CD4-positive, CD25-positive, alpha-beta regulatory T cell (primary cell): ENCODE measurements around the gene SEMA4D. TPM values are rescaled to one million over a fixed set of nuclear protein-coding genes. Genes with fewer than 3 reads are reported as not detected.

ENCODE experiments used
- ATAC-seq, 2 donors: fragments of 150-1000 bp; cut with Tn5 transposase; one replicate each; pipeline ENCODE4 v1.10.0; 2021; ENCODE audit warnings: low read depth in 2 of 2, moderate number of reproducible peaks in 2 of 2, moderate library complexity in 1 of 2
- DNase-seq, 3 donors: peaks; one replicate each; pipeline versions ENCODE4 v3.0.0 to v3.0.0-alpha.2; 2012 to 2022; ENCODE audit warnings: mixed read lengths in 1 of 3
- H3K27ac ChIP-seq: one replicate; pipeline ENCODE4 v1.7.0; 2013; ENCODE audit warnings: mild to moderate bottlenecking, low read length; ENCODE audit not compliant: insufficient read depth, poor library complexity, severe bottlenecking
- H3K27me3 ChIP-seq: one replicate; pipeline ENCODE4 v1.7.0; 2013; ENCODE audit warnings: low read length; ENCODE audit not compliant: control insufficient read depth, insufficient read depth
- H3K36me3 ChIP-seq: one replicate; pipeline ENCODE4 v1.7.0; 2013; ENCODE audit warnings: mild to moderate bottlenecking, low read length, moderate library complexity; ENCODE audit not compliant: control insufficient read depth, insufficient read depth
- H3K4me1 ChIP-seq: 2 replicates; pipeline ENCODE4 v1.7.0; 2013; ENCODE audit warnings: mild to moderate bottlenecking, low read length; ENCODE audit not compliant: insufficient read depth, control insufficient read depth, poor library complexity, severe bottlenecking
- H3K4me3 ChIP-seq: one replicate; pipeline ENCODE4 v1.7.0; 2013; ENCODE audit warnings: low read depth, mild to moderate bottlenecking, low read length, moderate library complexity
- H3K9me3 ChIP-seq, 2 experiments: 1 replicate in 1 of 2; 2 replicates in 1 of 2; pipeline ENCODE4 v1.7.0; 2013; ENCODE audit warnings: low read length in 2 of 2, mild to moderate bottlenecking in 1 of 2, moderate library complexity in 1 of 2; ENCODE audit not compliant: control insufficient read depth in 2 of 2
- H3K27ac Mint-ChIP-seq, 3 donors: one replicate each; pipeline ENCODE4 v1.8.0; 2020 to 2022; ENCODE audit warnings: mild to moderate bottlenecking in 3 of 3, mixed read lengths in 3 of 3, moderate library complexity in 2 of 3
- H3K27me3 Mint-ChIP-seq: one replicate; pipeline ENCODE4 v1.8.0; 2022; ENCODE audit warnings: mild to moderate bottlenecking, mixed read lengths
- H3K36me3 Mint-ChIP-seq: one replicate; pipeline ENCODE4 v1.8.0; 2020; ENCODE audit warnings: mixed read lengths
- H3K4me1 Mint-ChIP-seq, 4 donors: one replicate each; pipeline ENCODE4 v1.8.0; 2020 to 2022; ENCODE audit warnings: mixed read lengths in 4 of 4, mild to moderate bottlenecking in 1 of 4
- H3K4me3 Mint-ChIP-seq, 4 donors: one replicate each; pipeline ENCODE4 v1.8.0; 2020 to 2022; ENCODE audit warnings: mild to moderate bottlenecking in 4 of 4, mixed read lengths in 4 of 4, moderate library complexity in 3 of 4
- H3K9me3 Mint-ChIP-seq, 7 donors: one replicate each; pipeline ENCODE4 v1.8.0; 2020 to 2022; ENCODE audit warnings: mixed read lengths in 7 of 7, mild to moderate bottlenecking in 3 of 7, moderate library complexity in 2 of 7
- polyA plus RNA-seq, 4 donors: library from polyadenylated mRNA; unstranded; fragments of 300-500 nt; fragmentation: Illumina TruSeq; gene quantifications; one replicate each; pipeline ENCODE4 v1.2.3, GENCODE V29; 2021
- total RNA-seq: library from RNA; stranded (reverse); gene quantifications from one replicate; pipeline ENCODE4 v1.2.3, GENCODE V29; 2022

SEMA4D gene
- total and polyA plus RNA-seq, 5 donors from 2014 or later = 67.5 to 480 (median 90.5) TPM

DNA sequence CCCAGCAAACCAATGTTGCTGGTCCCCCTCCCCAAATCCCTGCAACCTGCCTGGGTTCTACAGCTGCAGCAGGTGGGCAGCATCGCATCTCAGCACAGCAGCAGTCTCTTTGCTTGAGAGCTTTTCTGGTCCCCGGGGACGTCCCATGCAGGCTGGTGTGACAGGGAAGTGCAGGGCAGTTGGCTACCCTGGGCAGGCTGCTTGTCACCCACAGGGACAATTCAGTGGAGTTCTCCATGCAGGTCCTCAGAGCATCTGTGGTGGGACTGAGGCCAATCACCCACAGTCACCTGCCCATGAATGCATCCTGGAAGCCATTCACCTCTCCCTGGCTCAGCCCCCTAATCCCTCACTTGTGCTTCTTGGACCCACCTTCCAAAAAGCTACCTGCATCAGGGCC lies 43.9 kb upstream of the SEMA4D start:
- ATAC-seq = no peak
- Mint-ChIP-seq H3K9me3 (peaks cover 0 to 14% (median 2%) of the 10 kb centered on the region in 7 donors), H3K27me3 (no peaks in the 10 kb centered on the region), H3K4me3 (peak overlapping the region in 1 of 4 donors; percentile 43), H3K36me3 (peaks cover 6% of the 10 kb centered on the region), H3K27ac (peak overlapping the region in 1 of 3 donors; percentile 79), H3K4me1 (peaks cover 5 to 72% (median 21%) of the 10 kb centered on the region in 4 donors)
- H3K4me3 ChIP-seq = no peak overlapping the region
- no peak for DNase-seq
- peaks cover 39% of the 10 kb centered on the region for H3K4me1 ChIP-seq
- H3K36me3 ChIP-seq = no peaks in the 10 kb centered on the region
- H3K27ac ChIP-seq = no peak overlapping the region
- no peaks in the 10 kb centered on the region for H3K27me3 ChIP-seq
- peaks cover 3 to 13% of the 10 kb centered on the region in 2 experiments for H3K9me3 ChIP-seq

DNA sequence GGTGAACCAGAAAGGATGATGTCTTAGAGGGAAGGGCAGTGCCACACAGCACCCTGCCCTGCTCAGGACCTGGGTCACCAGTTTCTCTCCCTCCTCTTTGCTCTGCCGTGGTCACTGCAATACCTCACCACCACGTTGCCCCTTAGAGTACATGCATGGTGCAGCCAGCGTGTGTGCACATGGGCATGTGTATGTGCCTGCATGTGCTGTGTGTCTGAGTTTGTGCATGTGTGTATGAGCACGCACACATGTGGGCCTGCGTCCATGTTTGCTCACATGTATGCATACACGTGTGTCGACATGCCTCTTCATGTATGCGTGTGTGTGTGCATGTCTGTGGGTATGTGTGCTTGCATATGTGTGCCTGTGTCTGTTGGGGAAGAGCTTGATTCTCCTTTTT lies 41.5 kb upstream of the SEMA4D start:
- no peak for ATAC-seq
- no peak overlapping the region for H3K27ac ChIP-seq
- H3K27me3 Mint-ChIP-seq = peaks cover 2% of the 10 kb centered on the region
- DNase-seq = no peak
- no peaks in the 10 kb centered on the region for H3K9me3 ChIP-seq
- no peaks in the 10 kb centered on the region for H3K36me3 Mint-ChIP-seq
- H3K27ac Mint-ChIP-seq = peak overlapping the region; percentile 83 to 95 (median 88)
- no peaks in the 10 kb centered on the region for H3K36me3 ChIP-seq
- H3K4me1 Mint-ChIP-seq = peaks cover 27 to 92% (median 35%) of the 10 kb centered on the region in 4 donors
- H3K9me3 Mint-ChIP-seq = no peaks in the 10 kb centered on the region
- peak overlapping the region in 3 of 4 donors; percentile 19 to 74 (median 39) for H3K4me3 Mint-ChIP-seq
- H3K4me1 ChIP-seq = peaks cover 60% of the 10 kb centered on the region
- no peaks in the 10 kb centered on the region for H3K27me3 ChIP-seq
- H3K4me3 ChIP-seq = peak overlapping the region; percentile 5

DNA sequence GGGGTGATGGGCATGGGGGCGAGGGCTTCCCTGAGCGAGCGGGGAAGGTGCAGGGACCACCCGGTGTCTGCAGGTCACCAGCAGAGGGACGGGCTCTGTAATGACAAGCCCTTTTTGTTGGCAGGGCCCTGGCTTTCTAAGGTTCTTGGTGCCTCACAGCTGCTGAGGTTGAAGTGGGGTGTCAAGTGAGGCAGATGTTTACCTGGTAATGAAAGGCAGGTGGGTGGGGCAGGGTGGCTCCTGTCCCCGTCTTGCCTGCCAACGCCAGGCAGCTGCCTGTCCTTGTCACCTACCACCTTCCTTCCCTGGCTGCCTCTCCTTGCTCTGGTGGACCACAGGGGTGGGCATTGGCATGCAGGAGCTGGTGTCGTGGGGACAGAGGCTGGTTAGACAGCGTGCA lies 41.0 kb upstream of the SEMA4D start:
- Mint-ChIP-seq H3K4me3 (peak overlapping the region; percentile 13 to 74 (median 56)), H3K9me3 (no peaks in the 10 kb centered on the region), H3K27me3 (peaks cover 5% of the 10 kb centered on the region), H3K27ac (peak overlapping the region; percentile 83 to 95 (median 88)), H3K36me3 (no peaks in the 10 kb centered on the region), H3K4me1 (peaks cover 28 to 93% (median 36%) of the 10 kb centered on the region in 4 donors)
- peak; percentile 36 to 45 for ATAC-seq
- Histone ChIP-seq H3K4me3 (peak overlapping the region; percentile 5), H3K9me3 (no peaks in the 10 kb centered on the region), H3K4me1 (peaks cover 65% of the 10 kb centered on the region), H3K27me3 (no peaks in the 10 kb centered on the region), H3K27ac (no peak overlapping the region), H3K36me3 (no peaks in the 10 kb centered on the region)
- DNase-seq = peak in 2 of 3 donors; percentile 38 to 76

DNA sequence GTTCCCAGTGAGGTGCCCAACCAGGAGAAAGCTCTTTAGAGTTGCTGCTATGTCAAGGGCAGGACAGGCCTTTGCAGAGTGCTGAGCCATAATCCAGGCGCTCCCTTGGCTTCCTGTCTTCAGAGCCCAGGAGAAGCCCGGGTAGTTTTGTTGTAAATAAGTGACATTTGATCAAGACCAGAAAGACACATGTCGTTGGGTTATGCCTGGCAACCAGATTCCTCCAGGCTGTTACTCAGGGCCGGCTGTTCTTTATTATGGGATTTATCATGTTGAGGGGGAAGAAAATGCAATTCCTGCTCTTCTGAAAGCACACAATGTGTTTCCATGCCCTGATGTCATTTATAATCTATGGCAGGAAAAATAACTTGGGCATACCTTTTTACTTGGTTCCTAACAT lies 39.3 kb upstream of the SEMA4D start:
- peak overlapping the region; percentile 36 to 77 (median 72) for H3K4me3 Mint-ChIP-seq
- Histone ChIP-seq H3K36me3 (no peaks in the 10 kb centered on the region), H3K27ac (peak overlapping the region; percentile 75), H3K27me3 (no peaks in the 10 kb centered on the region), H3K9me3 (no peaks in the 10 kb centered on the region), H3K4me3 (peak overlapping the region; percentile 77), H3K4me1 (peaks cover 66% of the 10 kb centered on the region)
- H3K4me1 Mint-ChIP-seq = peaks cover 29 to 95% (median 46%) of the 10 kb centered on the region in 4 donors
- ATAC-seq = no peak
- H3K27ac Mint-ChIP-seq = peak overlapping the region; percentile 83 to 98 (median 92)
- no peak for DNase-seq
- no peaks in the 10 kb centered on the region for H3K9me3 Mint-ChIP-seq
- no peaks in the 10 kb centered on the region for H3K36me3 Mint-ChIP-seq
- peaks cover 5% of the 10 kb centered on the region for H3K27me3 Mint-ChIP-seq

DNA sequence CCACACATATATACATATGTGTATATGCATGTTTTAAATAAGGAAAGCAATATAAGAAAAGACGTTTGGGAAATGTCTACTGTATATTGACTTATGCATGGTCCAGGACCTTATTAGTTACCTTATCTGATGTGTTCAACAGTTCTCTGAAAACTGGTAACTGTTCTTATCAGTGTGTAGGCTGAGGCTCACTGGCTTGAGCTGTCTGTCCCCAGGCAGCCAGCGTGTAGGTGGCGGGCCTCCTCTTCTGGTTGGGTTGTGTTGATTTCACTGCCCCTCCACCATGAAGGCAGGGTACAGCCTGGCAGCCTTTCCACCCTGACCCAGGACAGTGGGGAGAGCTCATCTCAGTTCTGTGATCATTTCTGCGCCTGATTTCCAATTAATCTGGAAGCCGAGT lies 38.7 kb upstream of the SEMA4D start:
- DNase-seq (no peak), ATAC-seq (peak; percentile 36 to 44)
- H3K27me3 ChIP-seq = no peaks in the 10 kb centered on the region
- Mint-ChIP-seq H3K9me3 (no peaks in the 10 kb centered on the region), H3K36me3 (no peaks in the 10 kb centered on the region), H3K27ac (peak overlapping the region; percentile 83 to 98 (median 92)), H3K4me3 (peak overlapping the region; percentile 72 to 79 (median 75)), H3K27me3 (peaks cover 5% of the 10 kb centered on the region), H3K4me1 (peaks cover 31 to 95% (median 48%) of the 10 kb centered on the region in 4 donors)
- H3K36me3 ChIP-seq = no peaks in the 10 kb centered on the region
- no peaks in the 10 kb centered on the region for H3K9me3 ChIP-seq
- H3K4me1 ChIP-seq = peaks cover 67% of the 10 kb centered on the region
- peak overlapping the region; percentile 75 for H3K27ac ChIP-seq
- H3K4me3 ChIP-seq = peak overlapping the region; percentile 77

DNA sequence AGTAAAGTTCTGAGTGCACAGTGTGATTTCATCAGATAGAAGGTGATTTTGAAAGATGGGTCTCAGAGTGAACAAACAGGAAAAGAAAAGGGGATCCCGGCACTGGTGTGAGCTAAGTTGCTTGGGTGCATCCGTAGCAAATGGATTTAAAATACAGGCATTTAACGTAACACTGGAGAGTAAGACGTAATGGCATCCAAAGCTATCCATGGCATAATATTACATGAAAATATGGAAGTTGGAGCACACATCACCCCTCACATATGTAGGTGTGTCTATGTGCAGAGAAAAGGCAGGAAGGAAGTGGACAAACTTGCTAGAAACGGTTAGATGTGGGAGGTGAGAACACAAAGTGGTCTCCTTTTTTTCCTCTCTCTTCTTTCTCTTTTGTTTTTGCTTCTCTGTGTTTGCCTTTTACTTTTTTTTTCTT lies 38.2 kb upstream of the SEMA4D start:
- Histone ChIP-seq H3K27me3 (no peaks in the 10 kb centered on the region), H3K4me1 (peaks cover 67% of the 10 kb centered on the region), H3K36me3 (no peaks in the 10 kb centered on the region), H3K4me3 (peak overlapping the region; percentile 77), H3K9me3 (no peaks in the 10 kb centered on the region), H3K27ac (peak overlapping the region; percentile 75)
- Mint-ChIP-seq H3K27ac (peak overlapping the region; percentile 83 to 98 (median 86)), H3K4me1 (peaks cover 31 to 94% (median 51%) of the 10 kb centered on the region in 4 donors), H3K4me3 (peak overlapping the region; percentile 64 to 77 (median 72)), H3K36me3 (no peaks in the 10 kb centered on the region), H3K9me3 (no peaks in the 10 kb centered on the region), H3K27me3 (peaks cover 5% of the 10 kb centered on the region)
- peak in 2 of 3 donors; percentile 66 to 86 for DNase-seq
- peak; percentile 68 to 69 for ATAC-seq

GRCh38 chr9:89535461-89535860 lies 37.5 kb upstream of the SEMA4D start:
- Mint-ChIP-seq H3K27ac (peak overlapping the region; percentile 83 to 98 (median 86)), H3K27me3 (peaks cover 5% of the 10 kb centered on the region), H3K36me3 (no peaks in the 10 kb centered on the region), H3K4me1 (peaks cover 31 to 96% (median 54%) of the 10 kb centered on the region in 4 donors), H3K4me3 (peak overlapping the region in 3 of 4 donors; percentile 72 to 77 (median 73)), H3K9me3 (no peaks in the 10 kb centered on the region)
- DNase-seq (no peak), ATAC-seq (no peak)
- no peaks in the 10 kb centered on the region for H3K36me3 ChIP-seq
- peak overlapping the region; percentile 77 for H3K4me3 ChIP-seq
- no peaks in the 10 kb centered on the region for H3K27me3 ChIP-seq
- peak overlapping the region; percentile 75 for H3K27ac ChIP-seq
- H3K4me1 ChIP-seq = peaks cover 71% of the 10 kb centered on the region
- no peaks in the 10 kb centered on the region for H3K9me3 ChIP-seq
